Suppressor macrophage treated with lipopolysaccharide for 4 hours (primary cell): ENCODE measurements around the gene THUMPD1.

ENCODE experiments used
- DNase-seq: peaks from one replicate; pipeline ENCODE4 v3.0.0-alpha.2; 2020

The THUMPD1 gene

GRCh38 chr16:20689668-20690067 lies 52.0 kb downstream of the THUMPD1 start:
- DNase-seq: no peak

GRCh38 chr16:20683812-20684211 lies 57.8 kb downstream of the THUMPD1 start:
- peak; percentile 23 for DNase-seq
